ENCODE results near the gene MTR. TPM values are rescaled to one million over a fixed set of nuclear protein-coding genes. Genes with fewer than 3 reads are reported as not detected.

MTR gene
- total RNA-seq, 1 experiment from 2014 or later: 27.5 TPM

GRCh38 chr1:236914375-236914774, 119.3 kb downstream of the MTR start:
- no peak for ATAC-seq
- H3K9me3 Mint-ChIP-seq: peaks cover 41% of the 10 kb centered on the region
- H3K4me3 Mint-ChIP-seq: no peak overlapping the region
- no peak overlapping the region for H3K27ac Mint-ChIP-seq
- TF ChIP-seq ATF6 (CRISPR knock-in tag; IDR thresholded peaks at IDR 0.05) (no peak), NFYB (CRISPR knock-in tag; conservative IDR thresholded peaks at IDR 0.05; ENCODE audit: low read depth) (no peak), NR2C2 (CRISPR knock-in tag; IDR thresholded peaks at IDR 0.05) (no peak), ZNF416 (CRISPR knock-in tag; IDR thresholded peaks at IDR 0.05) (no peak), OVOL2 (CRISPR knock-in tag; IDR thresholded peaks at IDR 0.05; ENCODE audit: borderline replicate concordance) (no peak), FOXK1 (CRISPR knock-in tag; IDR thresholded peaks at IDR 0.05) (no peak), RORB (CRISPR knock-in tag; IDR thresholded peaks at IDR 0.05) (no peak), ZNF671 (CRISPR knock-in tag; IDR thresholded peaks at IDR 0.05) (no peak), ZNF281 (CRISPR knock-in tag; IDR thresholded peaks at IDR 0.05) (no peak), ATF1 (CRISPR knock-in tag; IDR thresholded peaks at IDR 0.05) (no peak), PRDM15 (CRISPR knock-in tag; IDR thresholded peaks at IDR 0.05) (no peak), IRF1 (CRISPR knock-in tag; IDR thresholded peaks at IDR 0.05) (no peak), ZNF425 (CRISPR knock-in tag; conservative IDR thresholded peaks at IDR 0.05) (no peak), HMGXB4 (CRISPR knock-in tag; IDR thresholded peaks at IDR 0.05) (no peak), KAT7 (CRISPR knock-in tag; IDR thresholded peaks at IDR 0.05; ENCODE audit: borderline replicate concordance) (no peak), IRF2 (CRISPR knock-in tag; IDR thresholded peaks at IDR 0.05; ENCODE audit: borderline replicate concordance, low read depth) (no peak), ERG (CRISPR knock-in tag; IDR thresholded peaks at IDR 0.05) (no peak), TP53 (CRISPR knock-in tag; IDR thresholded peaks at IDR 0.05) (no peak)
- H3K36me3 Mint-ChIP-seq: peaks cover 29% of the 10 kb centered on the region
- POLR2A ChIA-PET: no interaction called here
- DNase-seq (ENCODE audit: low spot score): no peak
- no peaks in the 10 kb centered on the region for H3K4me1 Mint-ChIP-seq
- CTCF ChIA-PET: no interaction called here
- peaks cover 3% of the 10 kb centered on the region for H3K27me3 Mint-ChIP-seq (ENCODE audit: low read depth)

All from WTC11 (cell line).